ENCODE results near the gene VRK2. TPM values are rescaled to one million over a fixed set of nuclear protein-coding genes. Genes with fewer than 3 reads are reported as not detected.
"Not testable (repeated sequence)": the region's sequence is repeated elsewhere in the genome, so short reads cannot be mapped to it uniquely, and the experiment has no call there.

VRK2 gene
- total RNA-seq, 1 experiment from 2014 or later: 36.3 TPM

GRCh38 chr2:58135861-58136260, 89.3 kb downstream of the VRK2 start:
- DNase-seq (ENCODE audit: low read depth, low spot score): no peak
- in situ Hi-C loops (cut with HindIII; ENCODE audit: low pct_unique_long_range_greater_than_20kb, low sequenced_read_pairs): no loop called here

GRCh38 chr2:58137221-58137620, 90.6 kb downstream of the VRK2 start:
- no peak for DNase-seq (ENCODE audit: low read depth, low spot score)

GRCh38 chr2:58137856-58138255, 91.2 kb downstream of the VRK2 start:
- no peak for DNase-seq (ENCODE audit: low read depth, low spot score)
- in situ Hi-C loops (cut with HindIII; ENCODE audit: low pct_unique_long_range_greater_than_20kb, low sequenced_read_pairs): no loop called here

More at GRCh38 chr2:58137221-58137620, 90.6 kb downstream of the VRK2 start:
- in situ Hi-C loops (cut with HindIII; ENCODE audit: low pct_unique_long_range_greater_than_20kb, low sequenced_read_pairs): no loop called here

- in situ Hi-C loops (cut with HindIII; ENCODE audit: low pct_unique_long_range_greater_than_20kb, low sequenced_read_pairs): no loop called here
- no peak for DNase-seq (ENCODE audit: low read depth, low spot score)
Measured at GRCh38 chr2:58138396-58139030, 91.9 kb downstream of the VRK2 start.

- no peak for DNase-seq (ENCODE audit: low read depth, low spot score)
- in situ Hi-C loops (cut with HindIII; ENCODE audit: low pct_unique_long_range_greater_than_20kb, low sequenced_read_pairs): no loop called here
Measured at GRCh38 chr2:58140508-58141072, 94.0 kb downstream of the VRK2 start.

- in situ Hi-C loops (cut with HindIII; ENCODE audit: low pct_unique_long_range_greater_than_20kb, low sequenced_read_pairs); DNase-seq (ENCODE audit: low read depth, low spot score): not testable (repeated sequence)
Measured at GRCh38 chr2:58145769-58146168, 99.2 kb downstream of the VRK2 start.

GRCh38 chr2:58146707-58147106, 100.1 kb downstream of the VRK2 start:
- no peak for DNase-seq (ENCODE audit: low read depth, low spot score)

GRCh38 chr2:58155160-58155778, 108.7 kb downstream of the VRK2 start:
- DNase-seq (ENCODE audit: low read depth, low spot score): no peak
- in situ Hi-C loops (cut with HindIII; ENCODE audit: low pct_unique_long_range_greater_than_20kb, low sequenced_read_pairs): no loop called here

More at GRCh38 chr2:58146707-58147106, 100.1 kb downstream of the VRK2 start:
- in situ Hi-C loops (cut with HindIII; ENCODE audit: low pct_unique_long_range_greater_than_20kb, low sequenced_read_pairs): no loop called here

GRCh38 chr2:58156780-58157179, 110.2 kb downstream of the VRK2 start:
- no peak for DNase-seq (ENCODE audit: low read depth, low spot score)
- in situ Hi-C loops (cut with HindIII; ENCODE audit: low pct_unique_long_range_greater_than_20kb, low sequenced_read_pairs): no loop called here

GRCh38 chr2:58157754-58158153, 111.1 kb downstream of the VRK2 start:
- DNase-seq (ENCODE audit: low read depth, low spot score): no peak
- in situ Hi-C loops (cut with HindIII; ENCODE audit: low pct_unique_long_range_greater_than_20kb, low sequenced_read_pairs): no loop called here

GRCh38 chr2:58158481-58158880, 111.9 kb downstream of the VRK2 start:
- in situ Hi-C loops (cut with HindIII; ENCODE audit: low pct_unique_long_range_greater_than_20kb, low sequenced_read_pairs): no loop called here

GRCh38 chr2:58163913-58164312, 117.3 kb downstream of the VRK2 start:
- no peak for DNase-seq (ENCODE audit: low read depth, low spot score)
- in situ Hi-C loops (cut with HindIII; ENCODE audit: low pct_unique_long_range_greater_than_20kb, low sequenced_read_pairs): no loop called here

More at GRCh38 chr2:58158481-58158880, 111.9 kb downstream of the VRK2 start:
- no peak for DNase-seq (ENCODE audit: low read depth, low spot score)

GRCh38 chr2:58168130-58168529, 121.5 kb downstream of the VRK2 start:
- in situ Hi-C loops (cut with HindIII; ENCODE audit: low pct_unique_long_range_greater_than_20kb, low sequenced_read_pairs); DNase-seq (ENCODE audit: low read depth, low spot score): not testable (repeated sequence)

- in situ Hi-C loops (cut with HindIII; ENCODE audit: low pct_unique_long_range_greater_than_20kb, low sequenced_read_pairs): not testable (repeated sequence)
Measured at GRCh38 chr2:58169845-58170244, 123.2 kb downstream of the VRK2 start.

GRCh38 chr2:58170334-58170933, 123.8 kb downstream of the VRK2 start:
- in situ Hi-C loops (cut with HindIII; ENCODE audit: low pct_unique_long_range_greater_than_20kb, low sequenced_read_pairs); DNase-seq (ENCODE audit: low read depth, low spot score): not testable (repeated sequence)

More at GRCh38 chr2:58169845-58170244, 123.2 kb downstream of the VRK2 start:
- DNase-seq (ENCODE audit: low read depth, low spot score): not testable (repeated sequence)

GRCh38 chr2:58171831-58172230, 125.2 kb downstream of the VRK2 start:
- DNase-seq (ENCODE audit: low read depth, low spot score); in situ Hi-C loops (cut with HindIII; ENCODE audit: low pct_unique_long_range_greater_than_20kb, low sequenced_read_pairs): not testable (repeated sequence)

- in situ Hi-C loops (cut with HindIII; ENCODE audit: low pct_unique_long_range_greater_than_20kb, low sequenced_read_pairs); DNase-seq (ENCODE audit: low read depth, low spot score): not testable (repeated sequence)
Measured at GRCh38 chr2:58177187-58177586, 130.6 kb downstream of the VRK2 start.

GRCh38 chr2:58180175-58180574, 133.6 kb downstream of the VRK2 start:
- in situ Hi-C loops (cut with HindIII; ENCODE audit: low pct_unique_long_range_greater_than_20kb, low sequenced_read_pairs); DNase-seq (ENCODE audit: low read depth, low spot score): not testable (repeated sequence)
